HG02642 (cell line): ENCODE measurements around the gene CYP1A2.
"Not testable (repeated sequence)": the region's sequence is repeated elsewhere in the genome, so short reads cannot be mapped to it uniquely, and the experiment has no call there.

Source experiments
- ATAC-seq: cut with Tn5 transposase; IDR thresholded peaks from one replicate; pipeline ENCODE4 v1.9.1; 2021; ENCODE audit warnings: mild to moderate bottlenecking; ENCODE audit not compliant: unreplicated experiment, poor library complexity

CYP1A2 gene

GRCh38 chr15:74748322-74748946 is at the start of gene CYP1A2:
CYP1A2 (plus strand) TSS chr15:74748845; CDS start chr15:74749739, 894 bp downstream.
- no peak for ATAC-seq

GRCh38 chr15:74709011-74709410 is 39.6 kb upstream of the CYP1A2 start:
- no peak for ATAC-seq

GRCh38 chr15:74709892-74710291 is 38.8 kb upstream of the CYP1A2 start:
- ATAC-seq = no peak

GRCh38 chr15:74710319-74711094 is 38.1 kb upstream of the CYP1A2 start:
- no peak for ATAC-seq

- no peak for ATAC-seq
These were observed 36.3 kb upstream of the CYP1A2 start for GRCh38 chr15:74712311-74712710.

- ATAC-seq = no peak
These were observed 32.0 kb upstream of the CYP1A2 start for GRCh38 chr15:74716651-74717050.

GRCh38 chr15:74722591-74722990 is 26.1 kb upstream of the CYP1A2 start:
- ATAC-seq = no peak

GRCh38 chr15:74723187-74723586 is 25.5 kb upstream of the CYP1A2 start:
- ATAC-seq = no peak

- no peak for ATAC-seq
These were observed 24.8 kb upstream of the CYP1A2 start for GRCh38 chr15:74723754-74724334.

- ATAC-seq = no peak
These were observed 23.9 kb upstream of the CYP1A2 start for GRCh38 chr15:74724570-74725224.

- no peak for ATAC-seq
These were observed 23.3 kb upstream of the CYP1A2 start, which contains the start of gene CYP1A1 for GRCh38 chr15:74725225-74725774. CYP1A1 (minus strand) TSS chr15:74725528; CDS start chr15:74723097, 2,431 bp downstream.

GRCh38 chr15:74725845-74726773 is 22.5 kb upstream of the CYP1A2 start:
- ATAC-seq = no peak

GRCh38 chr15:74726774-74727164 is 21.9 kb upstream of the CYP1A2 start:
- ATAC-seq = no peak

GRCh38 chr15:74727727-74728126 is 20.9 kb upstream of the CYP1A2 start:
- ATAC-seq = no peak

GRCh38 chr15:74728699-74729098 is 19.9 kb upstream of the CYP1A2 start:
- not testable (repeated sequence) for ATAC-seq

- not testable (repeated sequence) for ATAC-seq
These were observed 19.3 kb upstream of the CYP1A2 start for GRCh38 chr15:74729372-74729771.

- no peak for ATAC-seq
These were observed 17.9 kb upstream of the CYP1A2 start for GRCh38 chr15:74730619-74731316.

GRCh38 chr15:74732846-74733245 is 15.8 kb upstream of the CYP1A2 start:
- ATAC-seq = no peak

GRCh38 chr15:74733269-74733668 is 15.4 kb upstream of the CYP1A2 start:
- ATAC-seq = no peak
